GM12878 (cell line): Measurements from ENCODE around the gene STK17A. TPM values are rescaled to one million over a fixed set of nuclear protein-coding genes. Genes with fewer than 3 reads are reported as not detected.

Source experiments
- ATAC-seq: fragments of 200-7000 bp; cut with Tn5 transposase; 3 replicates; pipeline ENCODE4 v1.9.1; 2020; ENCODE audit warnings: mild to moderate bottlenecking, moderate library complexity
- BruUV-seq: library from RNA; stranded (reverse); fragments of 400-500 nt; replicated peaks from 2 replicates; lab custom pipeline; 2021; lab: Mats Ljungman, UMichigan
- CTCF ChIA-PET: fragments of 300-600 bp; sonication (Branson Sonifier 250); formaldehyde crosslinking; extraction: SDS; loops from one replicate; lab custom pipeline; 2021; ENCODE audit warnings: inconsistent platforms; lab: Yijun Ruan, JAX
- POLR2A ChIA-PET: fragments of 350-600 bp; formaldehyde crosslinking; extraction: SDS; loops from one replicate; lab custom pipeline; 2021; ENCODE audit warnings: inconsistent platforms; lab: Charles Lee
- RAD21 ChIA-PET: fragments of 300-600 bp; sonication (Branson Sonifier 250); formaldehyde crosslinking; loops from one replicate; lab custom pipeline; 2023; ENCODE audit warnings: antibody characterized with exemption; ENCODE audit not compliant: unreplicated experiment; lab: Charles Lee
- SMC1A ChIA-PET: fragments of 300-600 bp; sonication (Branson Sonifier 250); formaldehyde crosslinking; loops from one replicate; lab custom pipeline; 2023; ENCODE audit not compliant: unreplicated experiment, uncharacterized antibody; lab: Charles Lee
- DNase-seq: peaks from one replicate; pipeline ENCODE4 v3.0.0-alpha.2; 2011; ENCODE audit warnings: low read depth, low spot score
- FAIRE-seq: peaks from 3 replicates; lab custom pipeline; 2011; peaks lifted over from hg19 to GRCh38; lab: Jason Lieb, UNC
- H2AFZ ChIP-seq: 2 replicates; pipeline ENCODE4 v1.6.0; 2011; ENCODE audit warnings: low read depth, low read length, control low read depth; ENCODE audit not compliant: control insufficient read depth
- H3K27ac ChIP-seq: 2 replicates; pipeline ENCODE4 v1.5.1; 2011; ENCODE audit warnings: control low read depth; ENCODE audit not compliant: control insufficient read depth, insufficient read depth
- H3K27me3 ChIP-seq, 2 experiments: replicated peaks in 1 of 2; 2 replicates each; pipeline versions ENCODE4 v1.6.0 to v1.6.1; 2011; ENCODE audit warnings: low read length in 1 of 2; ENCODE audit not compliant: control insufficient read depth in 2 of 2, insufficient read depth in 2 of 2
- H3K36me3 ChIP-seq, 2 experiments: 2 replicates each; pipeline ENCODE4 v1.5.1; 2011; ENCODE audit warnings: low read length in 1 of 2; ENCODE audit not compliant: control insufficient read depth in 2 of 2, insufficient read depth in 2 of 2
- H3K4me1 ChIP-seq: 2 replicates; pipeline ENCODE4 v1.6.1; 2011; ENCODE audit warnings: mild to moderate bottlenecking, low read length, moderate library complexity, mixed read lengths; ENCODE audit not compliant: control insufficient read depth, insufficient read depth
- H3K4me2 ChIP-seq: 2 replicates; pipeline ENCODE4 v1.6.0; 2011; ENCODE audit warnings: control low read depth; ENCODE audit not compliant: control insufficient read depth, insufficient read depth
- H3K4me3 ChIP-seq: fragments of 200-600 bp; sonication (generic); 2 replicates; pipeline ENCODE4 v1.5.1; 2016
- H3K79me2 ChIP-seq: 2 replicates; pipeline ENCODE4 v1.6.0; 2011; ENCODE audit warnings: low read length; ENCODE audit not compliant: control insufficient read depth, insufficient read depth
- H3K9ac ChIP-seq: 2 replicates; pipeline ENCODE4 v1.8.0; 2011; ENCODE audit warnings: low read length, control low read depth, mixed read lengths; ENCODE audit not compliant: control insufficient read depth, insufficient read depth
- H3K9me3 ChIP-seq: replicated peaks from 3 replicates; pipeline ENCODE4 v1.5.1; 2011; ENCODE audit warnings: mild to moderate bottlenecking, low read length; ENCODE audit not compliant: control insufficient read depth, insufficient read depth
- H4K20me1 ChIP-seq: 2 replicates; pipeline ENCODE4 v1.6.0; 2011; ENCODE audit not compliant: control insufficient read depth, insufficient read depth
- IKZF1 ChIP-seq: fragments of 450-650 bp; conservative IDR thresholded peaks from 2 replicates; pipeline ENCODE4 v1.6.1; 2017; ENCODE audit warnings: antibody characterized with exemption, mild to moderate bottlenecking
- IKZF2 ChIP-seq, 2 experiments: fragments of 450-650 bp; IDR thresholded peaks; 2 replicates each; pipeline ENCODE4 v1.6.1; 2017; ENCODE audit warnings: mild to moderate bottlenecking in 2 of 2, moderate library complexity in 2 of 2
- LARP7 ChIP-seq: fragments of 450-650 bp; IDR thresholded peaks from 2 replicates; pipeline ENCODE4 v1.6.1; 2017; ENCODE audit warnings: mild to moderate bottlenecking
- NFXL1 ChIP-seq: fragments of 450-650 bp; IDR thresholded peaks from 2 replicates; pipeline ENCODE4 v1.6.1; 2017; ENCODE audit warnings: antibody characterized with exemption, mild to moderate bottlenecking, borderline replicate concordance
- POLR2AphosphoS5 ChIP-seq: IDR thresholded peaks from 2 replicates; pipeline ENCODE4 v1.6.1; 2011; ENCODE audit warnings: mild to moderate bottlenecking, low read length, inconsistent platforms
- RAD21 ChIP-seq: IDR thresholded peaks from 2 replicates; pipeline ENCODE4 v1.6.1; 2011; ENCODE audit warnings: mild to moderate bottlenecking, low read depth, low read length, moderate library complexity; ENCODE audit not compliant: insufficient read depth
- SUZ12 ChIP-seq: fragments of 200-600 bp; sonication (generic); IDR thresholded peaks from one replicate; pipeline ENCODE4 v1.6.1; 2018; ENCODE audit warnings: antibody characterized with exemption, mild to moderate bottlenecking; ENCODE audit not compliant: unreplicated experiment
- WGBS: methylation state at CpG from one replicate; pipeline ENCODE4 v1.1.6; 2016; ENCODE audit warnings: low lambda C conversion rate; ENCODE audit not compliant: insufficient replicate concordance, insufficient coverage; ENCODE audit errors: missing lambda C conversion rate; 5-methylcytosine and 5-hydroxymethylcytosine counted together
- in situ Hi-C: fragments of 300-500 bp; cut with MboI; formaldehyde crosslinking; loops from 9 replicates; pipeline ENCODE4 v1.14.3; 2018; ENCODE audit warnings: mixed read lengths
- intact Hi-C: fragments of 100-400 bp; cut with micrococcal nuclease; formaldehyde crosslinking; loops from one replicate; pipeline ENCODE4 v1.14.2; 2022; ENCODE audit not compliant: unreplicated experiment
- polyA plus RNA-seq, 11 experiments: library from polyadenylated mRNA; depleted of rRNA in 4 of 11; unstranded in 6 of 11; stranded (reverse) in 5 of 11; fragments of >200 nt; fragmentation: Nextera tagmentation in 4 of 11; fragmentation: Illumina TruSeq in 1 of 11; extraction: Ambion mirVana in 4 of 11; extraction: Trizol in 1 of 11; gene quantifications; 1 replicate in 1 of 11; 2 replicates in 10 of 11; pipeline versions ENCODE4 v1.2.1 to v1.2.3, GENCODE V29; 2011 to 2016; ENCODE audit warnings: inconsistent platforms in 2 of 11, missing spikeins in 2 of 11, low read depth in 1 of 11
- total RNA-seq, 4 experiments: library from RNA; depleted of rRNA in 3 of 4; stranded (reverse); fragments of >200 nt in 3 of 4; fragmentation: Illumina TruSeq in 1 of 4; extraction: Trizol in 1 of 4; gene quantifications; 2 replicates each; pipeline versions ENCODE4 v1.2.1 to v1.2.3, GENCODE V29; 2013 to 2021
- TF ChIP-seq, protein P1 (sequence below): fragments of 150-350 bp; IDR thresholded peaks from 2 replicates; pipeline ENCODE4 v1.6.1; 2016; ENCODE audit warnings: low read depth, low read length
- TF ChIP-seq, protein P2 (sequence below): fragments of 450-650 bp; IDR thresholded peaks from 2 replicates; pipeline ENCODE4 v1.6.1; 2016; ENCODE audit warnings: mild to moderate bottlenecking

Gene STK17A
- total and polyA plus RNA-seq, 10 of the 15 experiments (the other 5 are each of a cell fraction or from before 2014, with no cell fraction given): 18.5 to 91.6 (median 70.8) TPM

DNA sequence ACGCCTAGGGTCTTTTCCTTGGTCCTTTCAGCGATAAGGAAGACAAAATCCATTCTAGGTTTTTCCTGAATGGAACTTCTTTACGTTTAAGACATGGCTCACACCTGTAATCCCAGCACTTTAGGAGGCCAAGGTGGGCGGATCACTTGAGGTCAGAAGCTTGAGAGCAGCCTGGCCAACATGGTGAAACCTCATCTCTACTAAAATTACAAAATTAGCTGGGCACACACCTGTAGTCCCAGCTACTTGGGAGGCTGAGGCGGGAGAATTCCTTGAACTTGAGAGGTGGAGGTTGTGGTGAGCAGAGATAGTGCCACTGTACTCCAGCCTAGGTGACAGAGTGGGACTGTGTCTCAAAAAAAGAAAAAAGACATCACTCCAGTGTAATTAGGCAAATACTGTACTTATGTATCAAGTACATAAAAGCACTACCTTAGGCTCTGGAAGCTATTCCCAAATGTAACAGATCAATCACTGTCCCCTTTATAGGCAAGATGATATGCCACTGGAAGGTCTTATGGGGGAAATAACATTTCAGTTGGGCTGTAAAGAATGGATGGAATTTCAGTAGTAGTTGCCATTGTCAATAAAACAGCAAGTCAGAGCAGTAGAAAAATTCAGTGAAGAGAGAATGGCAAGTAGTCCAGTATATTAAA is 5.7 kb downstream of the STK17A start:
- no peaks in the 10 kb centered on the region; a peak in 1 of 4 replicates for H3K36me3 ChIP-seq
- FAIRE-seq: no peak
- SMC1A ChIA-PET: interaction anchor here (2.8 to 9.8 kb wide), 6 partner anchors 31 to 143 kb away, joined by 11 to 163 read pairs (median 96); partner anchors contain the start of gene COA1
- CTCF ChIA-PET: interaction anchor here (1.0 to 12.5 kb wide), 9 partner anchors 10 to 251 kb away, joined by 3 to 183 read pairs (median 7); no protein-coding TSS in a partner anchor
- WGBS: 9% methylated on average over 5 of the region's 5 CpGs
- peak overlapping the region; percentile 77 for H3K4me3 ChIP-seq
- POLR2A ChIA-PET: interaction anchor here (0.6 to 9.8 kb wide), 5 partner anchors 13 to 254 kb away, joined by 3 to 138 read pairs (median 7); no protein-coding TSS in a partner anchor
- TF ChIP-seq, protein P1, sequence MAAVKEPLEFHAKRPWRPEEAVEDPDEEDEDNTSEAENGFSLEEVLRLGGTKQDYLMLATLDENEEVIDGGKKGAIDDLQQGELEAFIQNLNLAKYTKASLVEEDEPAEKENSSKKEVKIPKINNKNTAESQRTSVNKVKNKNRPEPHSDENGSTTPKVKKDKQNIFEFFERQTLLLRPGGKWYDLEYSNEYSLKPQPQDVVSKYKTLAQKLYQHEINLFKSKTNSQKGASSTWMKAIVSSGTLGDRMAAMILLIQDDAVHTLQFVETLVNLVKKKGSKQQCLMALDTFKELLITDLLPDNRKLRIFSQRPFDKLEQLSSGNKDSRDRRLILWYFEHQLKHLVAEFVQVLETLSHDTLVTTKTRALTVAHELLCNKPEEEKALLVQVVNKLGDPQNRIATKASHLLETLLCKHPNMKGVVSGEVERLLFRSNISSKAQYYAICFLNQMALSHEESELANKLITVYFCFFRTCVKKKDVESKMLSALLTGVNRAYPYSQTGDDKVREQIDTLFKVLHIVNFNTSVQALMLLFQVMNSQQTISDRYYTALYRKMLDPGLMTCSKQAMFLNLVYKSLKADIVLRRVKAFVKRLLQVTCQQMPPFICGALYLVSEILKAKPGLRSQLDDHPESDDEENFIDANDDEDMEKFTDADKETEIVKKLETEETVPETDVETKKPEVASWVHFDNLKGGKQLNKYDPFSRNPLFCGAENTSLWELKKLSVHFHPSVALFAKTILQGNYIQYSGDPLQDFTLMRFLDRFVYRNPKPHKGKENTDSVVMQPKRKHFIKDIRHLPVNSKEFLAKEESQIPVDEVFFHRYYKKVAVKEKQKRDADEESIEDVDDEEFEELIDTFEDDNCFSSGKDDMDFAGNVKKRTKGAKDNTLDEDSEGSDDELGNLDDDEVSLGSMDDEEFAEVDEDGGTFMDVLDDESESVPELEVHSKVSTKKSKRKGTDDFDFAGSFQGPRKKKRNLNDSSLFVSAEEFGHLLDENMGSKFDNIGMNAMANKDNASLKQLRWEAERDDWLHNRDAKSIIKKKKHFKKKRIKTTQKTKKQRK: no peak
- TF ChIP-seq RAD21 (no peak), NFXL1 (no peak), SUZ12 (no peak), IKZF1 (peak; percentile 32; the same call in 1 of the 2 replicates), LARP7 (0 out of 2 replicates have a peak, but pooled peaks have one; percentile 47), IKZF2 (IDR thresholded peaks at IDR 0.05) (0 out of 4 replicates have a peak, but pooled peaks of 1 of the 2 experiments have one; percentile 31), POLR2AphosphoS5 (peak; percentile 49; the same call in 1 of the 2 replicates)
- TF ChIP-seq, protein P2, sequence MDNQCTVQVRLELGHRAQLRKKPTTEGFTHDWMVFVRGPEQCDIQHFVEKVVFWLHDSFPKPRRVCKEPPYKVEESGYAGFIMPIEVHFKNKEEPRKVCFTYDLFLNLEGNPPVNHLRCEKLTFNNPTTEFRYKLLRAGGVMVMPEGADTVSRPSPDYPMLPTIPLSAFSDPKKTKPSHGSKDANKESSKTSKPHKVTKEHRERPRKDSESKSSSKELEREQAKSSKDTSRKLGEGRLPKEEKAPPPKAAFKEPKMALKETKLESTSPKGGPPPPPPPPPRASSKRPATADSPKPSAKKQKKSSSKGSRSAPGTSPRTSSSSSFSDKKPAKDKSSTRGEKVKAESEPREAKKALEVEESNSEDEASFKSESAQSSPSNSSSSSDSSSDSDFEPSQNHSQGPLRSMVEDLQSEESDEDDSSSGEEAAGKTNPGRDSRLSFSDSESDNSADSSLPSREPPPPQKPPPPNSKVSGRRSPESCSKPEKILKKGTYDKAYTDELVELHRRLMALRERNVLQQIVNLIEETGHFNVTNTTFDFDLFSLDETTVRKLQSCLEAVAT: peak; percentile 46; the same call in 1 of the 2 replicates
- TF ChIP-seq, all 136 proteins: peak for 5
- BruUV-seq: no TSS peak
- no peak for ATAC-seq
- RAD21 ChIA-PET: interaction anchor here (0.6 to 12.2 kb wide), 10 partner anchors 12 to 246 kb away, joined by 3 to 516 read pairs (median 10); partner anchors contain the start of gene COA1
- Histone ChIP-seq H4K20me1 (no peaks in the 10 kb centered on the region), H3K79me2 (peaks cover 98% of the 10 kb centered on the region), H3K27ac (peak overlapping the region; percentile 98), H3K4me2 (peak overlapping the region; percentile 88), H2AFZ (no peak overlapping the region), H3K9me3 (no peaks in the 10 kb centered on the region; the same call in 2 of the 3 replicates), H3K9ac (peak overlapping the region; percentile 49), H3K27me3 (no peaks in the 10 kb centered on the region), H3K4me1 (peaks cover 29% of the 10 kb centered on the region)
- intact Hi-C loops (loop anchor here (5.0 kb wide), 1 partner anchor 656 kb away; the partner anchor contains the start of genes MRPL32 and PSMA2), in situ Hi-C loops (loop anchor here (10.0 kb wide), 1 partner anchor 106 kb away; no protein-coding TSS in a partner anchor)
- DNase-seq: no peak
